Mesenchymal stem cell (in vitro differentiated cells and primary cell): ENCODE data around the gene PWWP2B.

Experiments used
- DNase-seq: peaks from one replicate; pipeline ENCODE4 v3.0.0-alpha.2; 2013
- H2AFZ ChIP-seq: one replicate; pipeline ENCODE4 v1.6.1; 2013; ENCODE audit warnings: low read depth, mild to moderate bottlenecking, control low read depth, inconsistent platforms, low read length, moderate library complexity
- H2AK5ac ChIP-seq: 2 replicates; pipeline ENCODE4 v1.6.1; 2013; ENCODE audit warnings: low read length, moderate library complexity, mild to moderate bottlenecking, inconsistent platforms; ENCODE audit not compliant: severe bottlenecking
- H2BK120ac ChIP-seq: one replicate; pipeline ENCODE4 v1.6.1; 2013; ENCODE audit warnings: low read depth, mild to moderate bottlenecking, inconsistent platforms, low read length, moderate library complexity
- H2BK12ac ChIP-seq, 2 experiments: one replicate each; pipeline ENCODE4 v1.6.1; 2013; ENCODE audit warnings: inconsistent platforms in 2 of 2, low read length in 2 of 2, mild to moderate bottlenecking in 2 of 2, moderate library complexity in 2 of 2, control low read depth in 1 of 2
- H2BK15ac ChIP-seq: one replicate; pipeline ENCODE4 v1.6.1; 2013; ENCODE audit warnings: mild to moderate bottlenecking, low read depth, inconsistent platforms; ENCODE audit not compliant: poor library complexity, severe bottlenecking
- H2BK5ac ChIP-seq: 2 replicates; pipeline ENCODE4 v1.6.1; 2013; ENCODE audit warnings: low read depth, mild to moderate bottlenecking, low read length, control low read depth, inconsistent platforms; ENCODE audit not compliant: poor library complexity, severe bottlenecking
- H3K14ac ChIP-seq, 2 experiments: one replicate each; pipeline ENCODE4 v1.6.1; 2013; ENCODE audit warnings: inconsistent platforms in 2 of 2, low read length in 2 of 2, control low read depth in 1 of 2, mild to moderate bottlenecking in 1 of 2, moderate library complexity in 1 of 2
- H3K18ac ChIP-seq, 2 experiments: one replicate each; pipeline ENCODE4 v1.6.1; 2013; ENCODE audit warnings: inconsistent platforms in 2 of 2, low read length in 2 of 2, control low read depth in 1 of 2, low read depth in 1 of 2, mild to moderate bottlenecking in 1 of 2
- H3K23ac ChIP-seq, 2 experiments: one replicate each; pipeline ENCODE4 v1.6.1; 2013; ENCODE audit warnings: inconsistent platforms in 2 of 2, low read length in 2 of 2, mild to moderate bottlenecking in 2 of 2, moderate library complexity in 2 of 2, control low read depth in 1 of 2
- H3K27ac ChIP-seq: 2 replicates; pipeline ENCODE4 v1.5.1; 2013; ENCODE audit warnings: mild to moderate bottlenecking, moderate library complexity, low read length, control low read depth, inconsistent platforms; ENCODE audit not compliant: poor library complexity, severe bottlenecking
- H3K27me3 ChIP-seq, 2 experiments: 2 replicates each; pipeline versions ENCODE4 v1.6.1 to v1.7.0; 2013; ENCODE audit warnings: low read length in 2 of 2, mild to moderate bottlenecking in 2 of 2, moderate library complexity in 2 of 2, control low read depth in 1 of 2, inconsistent platforms in 1 of 2; ENCODE audit not compliant: control insufficient read depth in 1 of 2, insufficient read depth in 1 of 2
- H3K36me3 ChIP-seq, 2 experiments: 2 replicates each; pipeline versions ENCODE4 v1.6.1 to v1.7.0; 2013; ENCODE audit warnings: low read length in 2 of 2, control low read depth in 1 of 2, inconsistent platforms in 1 of 2, low read depth in 1 of 2, mild to moderate bottlenecking in 1 of 2; ENCODE audit not compliant: insufficient read depth in 2 of 2, control insufficient read depth in 1 of 2
- H3K4ac ChIP-seq, 2 experiments: one replicate each; pipeline ENCODE4 v1.6.1; 2013; ENCODE audit warnings: inconsistent platforms in 2 of 2, low read length in 2 of 2, mild to moderate bottlenecking in 2 of 2, moderate library complexity in 2 of 2, control low read depth in 1 of 2, low read depth in 1 of 2
- H3K4me1 ChIP-seq: 2 replicates; pipeline ENCODE4 v1.6.1; 2013; ENCODE audit warnings: low read depth, low read length, control low read depth; ENCODE audit not compliant: control insufficient read depth, insufficient read depth
- H3K4me2 ChIP-seq: 2 replicates; pipeline ENCODE4 v1.6.1; 2013; ENCODE audit warnings: low read length, mild to moderate bottlenecking, inconsistent platforms; ENCODE audit not compliant: poor library complexity, severe bottlenecking
- H3K4me3 ChIP-seq, 2 experiments: 2 replicates each; pipeline versions ENCODE4 v1.5.1 to v1.7.0; 2013; ENCODE audit warnings: low read length in 2 of 2, mild to moderate bottlenecking in 2 of 2, control low read depth in 1 of 2, low read depth in 1 of 2; ENCODE audit not compliant: insufficient read depth in 1 of 2
- H3K79me1 ChIP-seq: replicated peaks from 2 replicates; pipeline ENCODE4 v1.6.1; 2013; ENCODE audit warnings: mild to moderate bottlenecking, control low read depth, low read length, inconsistent platforms; ENCODE audit not compliant: poor library complexity, severe bottlenecking
- H3K9ac ChIP-seq: 2 replicates; pipeline ENCODE4 v1.7.0; 2013; ENCODE audit warnings: mild to moderate bottlenecking, low read length, moderate library complexity
- H3K9me3 ChIP-seq: 2 replicates; pipeline ENCODE4 v1.7.0; 2013; ENCODE audit warnings: mild to moderate bottlenecking, low read length; ENCODE audit not compliant: control insufficient read depth
- H4K8ac ChIP-seq: one replicate; pipeline ENCODE4 v1.6.1; 2013; ENCODE audit warnings: inconsistent platforms, mild to moderate bottlenecking, low read length, moderate library complexity
- H4K91ac ChIP-seq: one replicate; pipeline ENCODE4 v1.6.1; 2013; ENCODE audit warnings: mild to moderate bottlenecking, low read length, inconsistent platforms
- WGBS: methylation state at CpG from one replicate; pipeline ENCODE4 v1.1.7; 2013; ENCODE audit warnings: mixed read lengths; 5-methylcytosine and 5-hydroxymethylcytosine counted together

Gene PWWP2B

GRCh38 chr10:132446661-132447445 is 49.9 kb downstream of the PWWP2B start:
- H3K9me3 ChIP-seq: no peaks in the 10 kb centered on the region
- peak overlapping the region; percentile 39 for H2BK15ac ChIP-seq
- H3K4me3 ChIP-seq: no peak overlapping the region
- no peak overlapping the region for H2BK5ac ChIP-seq
- peak overlapping the region; percentile 81 for H3K9ac ChIP-seq
- peak overlapping the region; percentile 87 to 94 for H2BK12ac ChIP-seq
- H3K36me3 ChIP-seq: peaks cover 0 to 2% of the 10 kb centered on the region in 2 experiments
- peak overlapping the region; percentile 79 to 100 for H3K18ac ChIP-seq
- H3K27me3 ChIP-seq: peaks cover 0 to 5% of the 10 kb centered on the region in 2 experiments
- WGBS: 52% methylated on average over 17 of the region's 17 CpGs
- H3K14ac ChIP-seq: peak overlapping the region in 1 of 2 experiments; percentile 21
- H3K79me1 ChIP-seq: no peaks in the 10 kb centered on the region
- peak overlapping the region; percentile 100 for H4K8ac ChIP-seq
- peak overlapping the region; percentile 99 for H4K91ac ChIP-seq
- no peak overlapping the region for H3K23ac ChIP-seq
- H3K27ac ChIP-seq: peak overlapping the region; percentile 87
- H3K4ac ChIP-seq: peak overlapping the region; percentile 95 to 98
- H2AFZ ChIP-seq: no peak overlapping the region
- DNase-seq: peak; percentile 52
- H2AK5ac ChIP-seq: peak overlapping the region; percentile 95
- H3K4me2 ChIP-seq: no peak overlapping the region
- H2BK120ac ChIP-seq: peak overlapping the region; percentile 97
- H3K4me1 ChIP-seq: peaks cover 51% of the 10 kb centered on the region

GRCh38 chr10:132447446-132448247 is 50.6 kb downstream of the PWWP2B start:
- peak overlapping the region; percentile 87 for H3K27ac ChIP-seq
- H3K79me1 ChIP-seq: no peaks in the 10 kb centered on the region
- peak overlapping the region; percentile 50 for H2BK5ac ChIP-seq
- peak overlapping the region; percentile 95 for H2AK5ac ChIP-seq
- peak overlapping the region; percentile 95 to 98 for H3K4ac ChIP-seq
- WGBS: 45% methylated on average over 28 of the region's 29 CpGs
- no peak overlapping the region for H3K4me3 ChIP-seq
- H3K14ac ChIP-seq: peak overlapping the region in 1 of 2 experiments; percentile 21
- peaks cover 55% of the 10 kb centered on the region for H3K4me1 ChIP-seq
- peak overlapping the region; percentile 99 for H4K91ac ChIP-seq
- H3K4me2 ChIP-seq: no peak overlapping the region
- no peaks in the 10 kb centered on the region for H3K36me3 ChIP-seq
- peak overlapping the region; percentile 87 to 95 for H2BK12ac ChIP-seq
- no peaks in the 10 kb centered on the region for H3K9me3 ChIP-seq
- peaks cover 0 to 5% of the 10 kb centered on the region in 2 experiments for H3K27me3 ChIP-seq
- H3K9ac ChIP-seq: peak overlapping the region; percentile 81
- H3K18ac ChIP-seq: peak overlapping the region; percentile 79 to 100
- no peak overlapping the region for H3K23ac ChIP-seq
- peak overlapping the region; percentile 87 for H2BK15ac ChIP-seq
- peak; percentile 92 for DNase-seq
- peak overlapping the region; percentile 83 for H2AFZ ChIP-seq
- H2BK120ac ChIP-seq: peak overlapping the region; percentile 97
- peak overlapping the region; percentile 100 for H4K8ac ChIP-seq

- H3K18ac ChIP-seq: peak overlapping the region; percentile 79 to 100
- no peaks in the 10 kb centered on the region for H3K79me1 ChIP-seq
- peaks cover 59% of the 10 kb centered on the region for H3K4me1 ChIP-seq
- H4K8ac ChIP-seq: peak overlapping the region; percentile 100
- peak overlapping the region; percentile 97 for H2BK120ac ChIP-seq
- H3K14ac ChIP-seq: no peak overlapping the region
- H3K27ac ChIP-seq: peak overlapping the region; percentile 87
- no peak overlapping the region for H3K23ac ChIP-seq
- no peak overlapping the region for H3K4me3 ChIP-seq
- H2BK12ac ChIP-seq: peak overlapping the region in 1 of 2 experiments; percentile 50
- peak; percentile 70 for DNase-seq
- peak overlapping the region; percentile 81 for H3K9ac ChIP-seq
- H2BK15ac ChIP-seq: peak overlapping the region; percentile 87
- H2BK5ac ChIP-seq: peak overlapping the region; percentile 50
- H3K4me2 ChIP-seq: no peak overlapping the region
- H3K27me3 ChIP-seq: peaks cover 0 to 5% of the 10 kb centered on the region in 2 experiments
- H2AFZ ChIP-seq: peak overlapping the region; percentile 83
- no peaks in the 10 kb centered on the region for H3K36me3 ChIP-seq
- H3K9me3 ChIP-seq: no peaks in the 10 kb centered on the region
- H4K91ac ChIP-seq: peak overlapping the region; percentile 99
- peak overlapping the region; percentile 82 for H2AK5ac ChIP-seq
- WGBS: 56% methylated on average over 7 of the region's 15 CpGs
- peak overlapping the region; percentile 68 to 95 for H3K4ac ChIP-seq
Measured at GRCh38 chr10:132448248-132448731, 51.3 kb downstream of the PWWP2B start.
